NCI-H1092 (cell line): ENCODE results near the gene FBXW8.
"Not testable (repeated sequence)": the region's sequence is repeated elsewhere in the genome, so short reads cannot be mapped to it uniquely, and the experiment has no call there.

ENCODE experiments used
- DNase-seq: peaks from one replicate; lab custom pipeline; 2025; lab: John Stamatoyannopoulos, UW

FBXW8 gene

GRCh38 chr12:117053597-117054201, 142.9 kb downstream of the FBXW8 start:
- no peak for DNase-seq

- no peak for DNase-seq
Observed at GRCh38 chr12:117054279-117054678, 143.5 kb downstream of the FBXW8 start.

GRCh38 chr12:117057626-117058025, 146.9 kb downstream of the FBXW8 start:
- not testable (repeated sequence) for DNase-seq

GRCh38 chr12:117058442-117059072, 147.8 kb downstream of the FBXW8 start:
- DNase-seq = no peak

- no peak for DNase-seq
Observed at GRCh38 chr12:117059156-117059555, 148.4 kb downstream of the FBXW8 start.

- no peak for DNase-seq
Observed at GRCh38 chr12:117060246-117060928, 149.6 kb downstream of the FBXW8 start.

GRCh38 chr12:117060929-117061305, 150.2 kb downstream of the FBXW8 start:
- DNase-seq = no peak

GRCh38 chr12:117061555-117062079, 150.9 kb downstream of the FBXW8 start:
- no peak for DNase-seq

- DNase-seq = no peak
Observed at GRCh38 chr12:117063162-117063911, 152.6 kb downstream of the FBXW8 start.

GRCh38 chr12:117064049-117064448, 153.3 kb downstream of the FBXW8 start:
- no peak for DNase-seq

- no peak for DNase-seq
Observed at GRCh38 chr12:117064596-117064995, 153.8 kb downstream of the FBXW8 start.

GRCh38 chr12:117067016-117067415, 156.3 kb downstream of the FBXW8 start:
- no peak for DNase-seq

GRCh38 chr12:117067638-117068037, 156.9 kb downstream of the FBXW8 start:
- no peak for DNase-seq

GRCh38 chr12:117068492-117068891, 157.7 kb downstream of the FBXW8 start:
- DNase-seq = no peak

GRCh38 chr12:117069101-117069797, 158.5 kb downstream of the FBXW8 start:
- no peak for DNase-seq

GRCh38 chr12:117069926-117070900, 159.5 kb downstream of the FBXW8 start:
- no peak for DNase-seq

- no peak for DNase-seq
Observed at GRCh38 chr12:117071009-117071408, 160.3 kb downstream of the FBXW8 start.

GRCh38 chr12:117072106-117072505, 161.4 kb downstream of the FBXW8 start:
- no peak for DNase-seq

- no peak for DNase-seq
Observed at GRCh38 chr12:117072736-117073490, 162.2 kb downstream of the FBXW8 start.

- DNase-seq = no peak
Observed at GRCh38 chr12:117073611-117074010, 162.9 kb downstream of the FBXW8 start.
